IPS-15b (cell line): ENCODE measurements around the gene CPE.
A peak's percentile ranks its signal among the peaks of the same experiment; 100 is the strongest.
"Not testable (repeated sequence)": the region's sequence is repeated elsewhere in the genome, so short reads cannot be mapped to it uniquely, and the experiment has no call there.

Experiments
- H3K27me3 ChIP-seq: one replicate; pipeline ENCODE4 v1.6.1; 2013; ENCODE audit warnings: low read length; ENCODE audit not compliant: control insufficient read depth, insufficient read depth
- H3K36me3 ChIP-seq: one replicate; pipeline ENCODE4 v1.6.1; 2013; ENCODE audit warnings: low read length; ENCODE audit not compliant: control insufficient read depth, insufficient read depth
- H3K4me1 ChIP-seq: one replicate; pipeline ENCODE4 v1.6.1; 2013; ENCODE audit warnings: mild to moderate bottlenecking, low read length; ENCODE audit not compliant: control insufficient read depth, insufficient read depth
- H3K4me3 ChIP-seq: one replicate; pipeline ENCODE4 v1.5.1; 2013; ENCODE audit warnings: low read depth, low read length
- H3K9ac ChIP-seq: one replicate; pipeline ENCODE4 v1.6.1; 2013; ENCODE audit warnings: low read depth, mild to moderate bottlenecking, low read length
- H3K9me3 ChIP-seq: one replicate; pipeline ENCODE4 v1.6.1; 2013; ENCODE audit warnings: mild to moderate bottlenecking, low read length; ENCODE audit not compliant: control insufficient read depth, insufficient read depth

The CPE gene

GRCh38 chr4:165378745-165379677 lies at the start of gene CPE:
Gene CPE, plus strand, starts transcription at chr4:165379008. Its CDS starts 214 bp downstream, at chr4:165379222.
- Histone ChIP-seq H3K9ac (no peak within 1 kb of the TSS), H3K36me3 (no peaks in the 10 kb centered on the region), H3K9me3 (no peaks in the 10 kb centered on the region), H3K4me1 (peaks cover 5% of the 10 kb centered on the region), H3K27me3 (peaks cover 24% of the 10 kb centered on the region), H3K4me3 (peak within 1 kb of the TSS; percentile 54)

GRCh38 chr4:165330071-165330470 lies 48.7 kb upstream of the CPE start:
- no peaks in the 10 kb centered on the region for H3K27me3 ChIP-seq
- no peak overlapping the region for H3K9ac ChIP-seq
- no peaks in the 10 kb centered on the region for H3K9me3 ChIP-seq
- H3K36me3 ChIP-seq: no peaks in the 10 kb centered on the region
- H3K4me3 ChIP-seq: peak overlapping the region; percentile 99
- peaks cover 14% of the 10 kb centered on the region for H3K4me1 ChIP-seq

- Histone ChIP-seq H3K36me3 (no peaks in the 10 kb centered on the region), H3K9me3 (no peaks in the 10 kb centered on the region), H3K4me3 (peak overlapping the region; percentile 99), H3K27me3 (no peaks in the 10 kb centered on the region), H3K9ac (no peak overlapping the region), H3K4me1 (peaks cover 14% of the 10 kb centered on the region)
These were observed 48.1 kb upstream of the CPE start for GRCh38 chr4:165330666-165331065.

- peaks cover 10% of the 10 kb centered on the region for H3K4me1 ChIP-seq
- no peaks in the 10 kb centered on the region for H3K9me3 ChIP-seq
- no peaks in the 10 kb centered on the region for H3K36me3 ChIP-seq
- no peak overlapping the region for H3K9ac ChIP-seq
- H3K27me3 ChIP-seq: no peaks in the 10 kb centered on the region
- H3K4me3 ChIP-seq: peak overlapping the region; percentile 40
These were observed 47.4 kb upstream of the CPE start for GRCh38 chr4:165331359-165331758.

- no peak overlapping the region for H3K9ac ChIP-seq
- H3K4me3 ChIP-seq: peak overlapping the region; percentile 40
- H3K36me3 ChIP-seq: peaks cover 1% of the 10 kb centered on the region
- no peaks in the 10 kb centered on the region for H3K27me3 ChIP-seq
- H3K9me3 ChIP-seq: no peaks in the 10 kb centered on the region
- H3K4me1 ChIP-seq: peaks cover 10% of the 10 kb centered on the region
These were observed 47.0 kb upstream of the CPE start for GRCh38 chr4:165331823-165332222.

- Histone ChIP-seq H3K4me1 (peaks cover 10% of the 10 kb centered on the region), H3K9me3 (no peaks in the 10 kb centered on the region), H3K9ac (no peak overlapping the region), H3K36me3 (peaks cover 3% of the 10 kb centered on the region), H3K27me3 (no peaks in the 10 kb centered on the region), H3K4me3 (peak overlapping the region; percentile 40)
These were observed 46.3 kb upstream of the CPE start for GRCh38 chr4:165332502-165332901.

- H3K4me3 ChIP-seq: no peak overlapping the region
- H3K9ac ChIP-seq: no peak overlapping the region
- no peaks in the 10 kb centered on the region for H3K27me3 ChIP-seq
- peaks cover 18% of the 10 kb centered on the region for H3K36me3 ChIP-seq
- no peaks in the 10 kb centered on the region for H3K9me3 ChIP-seq
- H3K4me1 ChIP-seq: peaks cover 8% of the 10 kb centered on the region
These were observed 43.6 kb upstream of the CPE start for GRCh38 chr4:165335163-165335703.

- Histone ChIP-seq H3K4me1 (peaks cover 3% of the 10 kb centered on the region), H3K36me3 (peaks cover 18% of the 10 kb centered on the region), H3K4me3 (no peak overlapping the region), H3K9me3 (no peaks in the 10 kb centered on the region), H3K27me3 (no peaks in the 10 kb centered on the region), H3K9ac (no peak overlapping the region)
These were observed 42.1 kb upstream of the CPE start for GRCh38 chr4:165336743-165337142.

GRCh38 chr4:165342340-165342739 lies 36.5 kb upstream of the CPE start:
- not testable (repeated sequence) for H3K4me1 ChIP-seq, H3K9me3 ChIP-seq, H3K9ac ChIP-seq, H3K27me3 ChIP-seq, H3K4me3 ChIP-seq
- peaks cover 16% of the 10 kb centered on the region for H3K36me3 ChIP-seq

GRCh38 chr4:165343353-165344191 lies 35.2 kb upstream of the CPE start:
- H3K36me3 ChIP-seq: peaks cover 12% of the 10 kb centered on the region
- no peak overlapping the region for H3K4me3 ChIP-seq

GRCh38 chr4:165345666-165346417 lies 33.0 kb upstream of the CPE start:
- H3K4me3 ChIP-seq: no peak overlapping the region
- H3K36me3 ChIP-seq: no peaks in the 10 kb centered on the region
- no peaks in the 10 kb centered on the region for H3K9me3 ChIP-seq
- no peaks in the 10 kb centered on the region for H3K4me1 ChIP-seq
- H3K9ac ChIP-seq: no peak overlapping the region
- H3K27me3 ChIP-seq: no peaks in the 10 kb centered on the region

More at GRCh38 chr4:165343353-165344191, 35.2 kb upstream of the CPE start:
- Histone ChIP-seq H3K27me3 (no peaks in the 10 kb centered on the region), H3K9me3 (no peaks in the 10 kb centered on the region), H3K4me1 (no peaks in the 10 kb centered on the region), H3K9ac (no peak overlapping the region)
